Measurements from ENCODE around the gene FUNDC1. TPM values are rescaled to one million over a fixed set of nuclear protein-coding genes. Genes with fewer than 3 reads are reported as not detected.
"Not testable (repeated sequence)": the region's sequence is repeated elsewhere in the genome, so short reads cannot be mapped to it uniquely, and the experiment has no call there.

Gene FUNDC1
- polyA plus RNA-seq, 4 donors = 9.2 to 17.0 (median 13.4) TPM

DNA sequence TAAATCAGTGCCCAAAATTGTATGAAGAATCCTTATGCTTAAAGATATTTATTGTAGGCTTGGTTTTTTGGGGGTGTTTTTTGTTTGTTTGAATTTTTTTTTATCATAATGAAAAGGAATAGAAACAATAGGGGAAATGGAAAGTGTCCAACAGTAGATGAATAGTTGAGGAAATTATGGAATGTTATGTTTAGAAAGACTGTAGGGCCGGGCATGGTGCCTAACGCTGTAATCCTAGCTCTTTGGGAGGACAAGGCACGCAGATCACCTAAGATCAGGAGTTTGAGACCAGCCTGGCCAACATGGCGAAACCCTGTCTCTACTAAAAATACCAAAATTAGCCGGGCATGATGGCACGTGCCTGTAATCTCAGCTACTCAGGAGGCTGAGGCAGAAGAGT is 19.2 kb upstream of the FUNDC1 start:
- 68 to 87% (median 83%) methylated on average over 5 to 6 of the region's 6 CpGs for WGBS, 3 donors

DNA sequence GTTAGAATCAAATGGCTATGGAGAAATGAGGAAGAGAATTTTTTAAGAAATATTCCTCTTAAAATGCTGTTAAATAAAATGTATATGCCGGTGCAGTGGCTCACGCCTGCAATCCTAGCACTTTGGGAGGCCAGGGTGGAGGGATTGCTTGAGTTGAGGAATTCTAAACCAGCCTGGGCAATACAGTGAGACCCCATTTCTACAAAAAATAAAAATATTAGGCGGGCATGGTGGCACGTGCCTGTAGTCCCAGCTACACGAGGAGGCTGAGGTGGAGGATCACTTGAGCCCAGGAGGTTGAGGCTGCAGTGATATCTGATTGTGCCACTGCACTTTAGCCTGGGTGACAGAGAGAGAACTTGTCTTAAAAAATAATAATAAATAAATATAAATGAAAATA is 7.9 kb upstream of the FUNDC1 start:
- Histone ChIP-seq H3K4me1 (ENCODE audit: control insufficient read depth in 3 of 3, insufficient read depth in 2 of 3, low read depth in 1 of 3, low read length in 2 of 3) (no peaks in the 10 kb centered on the region), H3K27ac (ENCODE audit: low read depth in 1 of 3, low read length in 2 of 3) (no peak overlapping the region), H3K9me3 (ENCODE audit: control insufficient read depth in 2 of 2, insufficient read depth in 1 of 2, low read depth in 1 of 2, low read length in 1 of 2) (no peaks in the 10 kb centered on the region), H3K36me3 (ENCODE audit: control insufficient read depth in 3 of 3, insufficient read depth in 2 of 3, low read depth in 1 of 3, low read length in 3 of 3) (no peaks in the 10 kb centered on the region), H3K27me3 (ENCODE audit: control insufficient read depth in 3 of 3, insufficient read depth in 3 of 3, low read length in 3 of 3) (no peaks in the 10 kb centered on the region), H3K4me3 (ENCODE audit: low read depth in 1 of 3, low read length in 3 of 3) (no peak overlapping the region)
- 90 to 95% (median 90%) methylated on average over 5 of the region's 5 CpGs for WGBS, 3 donors
- DNase-seq (no peak), FAIRE-seq (no peak)

More for the DNA sequence above, 19.2 kb upstream of the FUNDC1 start:
- not testable (repeated sequence) for H3K27ac ChIP-seq (ENCODE audit: low read depth in 1 of 3, low read length in 2 of 3); DNase-seq; H3K27me3 ChIP-seq (ENCODE audit: control insufficient read depth in 3 of 3, insufficient read depth in 3 of 3, low read length in 3 of 3); FAIRE-seq; H3K36me3 ChIP-seq (ENCODE audit: control insufficient read depth in 3 of 3, insufficient read depth in 2 of 3, low read depth in 1 of 3, low read length in 3 of 3); H3K4me1 ChIP-seq (ENCODE audit: control insufficient read depth in 3 of 3, insufficient read depth in 2 of 3, low read depth in 1 of 3, low read length in 2 of 3); H3K9me3 ChIP-seq (ENCODE audit: control insufficient read depth in 2 of 2, insufficient read depth in 1 of 2, low read depth in 1 of 2, low read length in 1 of 2); H3K4me3 ChIP-seq (ENCODE audit: low read depth in 1 of 3, low read length in 3 of 3)

DNA sequence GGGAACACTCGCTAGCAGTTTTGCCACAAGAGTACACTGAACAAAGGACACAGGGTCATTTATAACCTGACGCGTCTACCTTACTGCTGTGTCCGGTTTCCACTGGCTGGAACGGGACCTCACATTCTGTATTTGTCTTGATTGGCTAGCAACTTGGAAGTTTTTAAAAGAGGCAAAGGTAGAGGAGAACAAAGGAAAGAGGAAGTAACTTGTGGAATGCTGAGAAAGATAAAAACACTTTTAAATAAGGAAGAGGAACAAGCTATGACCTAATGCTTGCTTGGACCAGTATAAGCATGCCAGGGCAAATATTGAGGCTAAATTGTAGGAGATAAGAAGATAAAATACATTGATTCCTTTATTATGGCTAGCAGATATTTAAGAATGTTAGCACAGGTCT is 2.8 kb upstream of the FUNDC1 start:
- H3K4me1 ChIP-seq (ENCODE audit: control insufficient read depth in 3 of 3, insufficient read depth in 2 of 3, low read depth in 1 of 3, low read length in 2 of 3); H3K4me3 ChIP-seq (ENCODE audit: low read depth in 1 of 3, low read length in 3 of 3); H3K27me3 ChIP-seq (ENCODE audit: control insufficient read depth in 3 of 3, insufficient read depth in 3 of 3, low read length in 3 of 3); H3K27ac ChIP-seq (ENCODE audit: low read depth in 1 of 3, low read length in 2 of 3); H3K9me3 ChIP-seq (ENCODE audit: control insufficient read depth in 2 of 2, insufficient read depth in 1 of 2, low read depth in 1 of 2, low read length in 1 of 2); FAIRE-seq; H3K36me3 ChIP-seq (ENCODE audit: control insufficient read depth in 3 of 3, insufficient read depth in 2 of 3, low read depth in 1 of 3, low read length in 3 of 3): not testable (repeated sequence)
- DNase-seq = peak; percentile 2 to 5
- WGBS, 3 donors = 19 to 38% (median 36%) methylated on average over 5 of the region's 5 CpGs

DNA sequence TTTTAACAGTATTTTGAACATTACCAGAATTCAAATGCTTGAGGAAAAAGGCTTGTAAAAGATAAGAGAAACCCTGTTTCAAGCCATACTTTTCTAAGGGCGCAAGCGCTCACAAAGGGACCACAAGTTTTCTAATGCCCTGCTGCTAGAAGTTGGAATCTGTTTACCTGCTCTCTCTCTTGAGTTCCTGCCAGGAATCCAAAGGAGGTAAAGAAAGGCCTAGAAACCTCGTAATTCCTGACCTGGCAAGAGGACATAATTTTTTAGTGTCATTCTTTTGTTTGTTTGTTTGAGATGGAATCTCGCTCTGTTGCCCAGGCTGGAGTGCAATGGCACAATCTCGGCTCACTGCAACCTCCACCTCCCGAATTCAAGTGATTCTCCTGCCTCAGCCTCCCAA is 1.4 kb upstream of the FUNDC1 start:
- H3K4me3 ChIP-seq (ENCODE audit: low read depth in 1 of 3, low read length in 3 of 3) = no peak overlapping the region
- no peaks in the 10 kb centered on the region for H3K36me3 ChIP-seq (ENCODE audit: control insufficient read depth in 3 of 3, insufficient read depth in 2 of 3, low read depth in 1 of 3, low read length in 3 of 3)
- H3K27ac ChIP-seq (ENCODE audit: low read depth in 1 of 3, low read length in 2 of 3) = no peak overlapping the region
- DNase-seq (no peak), FAIRE-seq (no peak)
- 92 to 96% (median 93%) methylated on average over 6 of the region's 6 CpGs for WGBS, 3 donors
- no peaks in the 10 kb centered on the region for H3K9me3 ChIP-seq (ENCODE audit: control insufficient read depth in 2 of 2, insufficient read depth in 1 of 2, low read depth in 1 of 2, low read length in 1 of 2)
- H3K4me1 ChIP-seq (ENCODE audit: control insufficient read depth in 3 of 3, insufficient read depth in 2 of 3, low read depth in 1 of 3, low read length in 2 of 3) = no peaks in the 10 kb centered on the region
- H3K27me3 ChIP-seq (ENCODE audit: control insufficient read depth in 3 of 3, insufficient read depth in 3 of 3, low read length in 3 of 3) = no peaks in the 10 kb centered on the region

DNA sequence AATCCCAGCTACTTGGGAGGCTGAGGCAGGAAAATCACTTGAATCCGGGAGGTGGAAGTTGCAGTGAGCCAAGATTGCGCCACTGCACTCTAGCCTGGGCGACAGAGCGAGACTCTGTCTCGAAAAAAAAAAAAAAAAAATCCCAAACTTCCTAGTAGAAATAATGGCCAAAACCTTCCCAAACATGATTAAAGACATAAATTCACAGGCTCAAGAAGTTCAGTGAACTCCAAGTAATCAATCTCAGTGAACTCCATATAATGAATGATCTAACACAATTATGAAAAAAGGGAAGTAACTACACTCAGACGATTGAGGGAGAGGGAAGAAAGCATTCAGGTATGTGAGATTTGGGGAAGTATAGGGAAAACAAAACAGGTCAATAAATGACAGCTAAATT is 6.5 kb downstream of the FUNDC1 start:
- H3K4me1 ChIP-seq (ENCODE audit: control insufficient read depth in 3 of 3, insufficient read depth in 2 of 3, low read depth in 1 of 3, low read length in 2 of 3) = no peaks in the 10 kb centered on the region
- H3K27ac ChIP-seq (ENCODE audit: low read depth in 1 of 3, low read length in 2 of 3) = no peak overlapping the region
- no peak overlapping the region for H3K4me3 ChIP-seq (ENCODE audit: low read depth in 1 of 3, low read length in 3 of 3)
- H3K9me3 ChIP-seq (ENCODE audit: control insufficient read depth in 2 of 2, insufficient read depth in 1 of 2, low read depth in 1 of 2, low read length in 1 of 2) = no peaks in the 10 kb centered on the region
- DNase-seq (no peak), FAIRE-seq (no peak)
- 79 to 95% (median 87%) methylated on average over 6 of the region's 6 CpGs for WGBS, 3 donors
- H3K27me3 ChIP-seq (ENCODE audit: control insufficient read depth in 3 of 3, insufficient read depth in 3 of 3, low read length in 3 of 3) = no peaks in the 10 kb centered on the region
- peaks cover 0 to 2% (median 0%) of the 10 kb centered on the region in 3 donors for H3K36me3 ChIP-seq (ENCODE audit: control insufficient read depth in 3 of 3, insufficient read depth in 2 of 3, low read depth in 1 of 3, low read length in 3 of 3)

DNA sequence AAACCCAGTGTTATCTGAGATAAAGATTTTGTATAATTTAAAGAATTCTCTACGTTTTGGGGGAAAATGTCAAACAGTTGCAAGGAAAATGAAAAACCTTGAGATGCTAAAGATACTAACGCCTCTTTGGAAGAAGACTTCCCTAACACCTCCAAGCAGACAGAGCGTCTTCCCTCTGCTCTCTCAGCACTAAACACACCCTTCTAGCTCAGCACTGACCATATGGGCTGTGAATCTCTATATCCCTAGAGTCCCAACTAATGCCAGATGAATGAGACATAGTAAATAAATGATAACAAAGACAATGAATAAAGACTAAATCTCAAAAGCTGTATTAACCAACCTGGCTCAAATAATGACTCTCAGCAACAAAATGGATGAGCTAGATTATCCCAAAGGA is 13.3 kb downstream of the FUNDC1 start:
- WGBS, 3 donors = 85 to 95% (median 90%) methylated on average over 3 of the region's 3 CpGs

DNA sequence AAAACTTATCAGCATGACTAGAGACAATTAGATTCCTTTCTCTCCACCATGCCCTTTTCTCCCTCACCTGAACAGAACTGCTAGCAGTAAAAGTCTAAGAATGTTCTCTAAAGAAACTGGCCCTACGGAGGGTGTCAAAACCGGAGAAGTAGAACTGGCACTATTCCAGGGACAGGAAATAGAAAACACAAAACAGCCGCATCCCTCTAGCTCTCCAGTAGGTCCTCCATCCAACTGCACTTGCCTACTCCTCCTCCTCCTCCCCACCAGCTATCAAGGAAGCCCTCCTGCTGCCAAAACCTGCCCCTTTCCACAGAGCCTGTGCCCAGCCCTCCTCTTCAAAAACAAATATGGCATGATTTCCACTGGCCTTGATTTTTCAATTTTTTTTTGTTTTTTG is 28.4 kb downstream of the FUNDC1 start:
- no peak for FAIRE-seq
- WGBS, 3 donors = 43 to 81% (median 70%) methylated on average over 3 of the region's 3 CpGs
- Histone ChIP-seq H3K9me3 (ENCODE audit: control insufficient read depth in 2 of 2, insufficient read depth in 1 of 2, low read depth in 1 of 2, low read length in 1 of 2) (no peaks in the 10 kb centered on the region), H3K27ac (ENCODE audit: low read depth in 1 of 3, low read length in 2 of 3) (no peak overlapping the region), H3K4me3 (ENCODE audit: low read depth in 1 of 3, low read length in 3 of 3) (no peak overlapping the region), H3K36me3 (ENCODE audit: control insufficient read depth in 3 of 3, insufficient read depth in 2 of 3, low read depth in 1 of 3, low read length in 3 of 3) (no peaks in the 10 kb centered on the region), H3K27me3 (ENCODE audit: control insufficient read depth in 3 of 3, insufficient read depth in 3 of 3, low read length in 3 of 3) (no peaks in the 10 kb centered on the region), H3K4me1 (ENCODE audit: control insufficient read depth in 3 of 3, insufficient read depth in 2 of 3, low read depth in 1 of 3, low read length in 2 of 3) (no peaks in the 10 kb centered on the region)
- DNase-seq = no peak

More for the DNA sequence above, 13.3 kb downstream of the FUNDC1 start:
- no peaks in the 10 kb centered on the region for H3K27me3 ChIP-seq (ENCODE audit: control insufficient read depth in 3 of 3, insufficient read depth in 3 of 3, low read length in 3 of 3)
- no peaks in the 10 kb centered on the region for H3K9me3 ChIP-seq (ENCODE audit: control insufficient read depth in 2 of 2, insufficient read depth in 1 of 2, low read depth in 1 of 2, low read length in 1 of 2)
- FAIRE-seq (no peak), DNase-seq (no peak)
- H3K36me3 ChIP-seq (ENCODE audit: control insufficient read depth in 3 of 3, insufficient read depth in 2 of 3, low read depth in 1 of 3, low read length in 3 of 3) = peaks cover 0 to 3% (median 0%) of the 10 kb centered on the region in 3 donors
- H3K4me3 ChIP-seq (ENCODE audit: low read depth in 1 of 3, low read length in 3 of 3) = no peak overlapping the region
- no peak overlapping the region for H3K27ac ChIP-seq (ENCODE audit: low read depth in 1 of 3, low read length in 2 of 3)
- H3K4me1 ChIP-seq (ENCODE audit: control insufficient read depth in 3 of 3, insufficient read depth in 2 of 3, low read depth in 1 of 3, low read length in 2 of 3) = no peaks in the 10 kb centered on the region

DNA sequence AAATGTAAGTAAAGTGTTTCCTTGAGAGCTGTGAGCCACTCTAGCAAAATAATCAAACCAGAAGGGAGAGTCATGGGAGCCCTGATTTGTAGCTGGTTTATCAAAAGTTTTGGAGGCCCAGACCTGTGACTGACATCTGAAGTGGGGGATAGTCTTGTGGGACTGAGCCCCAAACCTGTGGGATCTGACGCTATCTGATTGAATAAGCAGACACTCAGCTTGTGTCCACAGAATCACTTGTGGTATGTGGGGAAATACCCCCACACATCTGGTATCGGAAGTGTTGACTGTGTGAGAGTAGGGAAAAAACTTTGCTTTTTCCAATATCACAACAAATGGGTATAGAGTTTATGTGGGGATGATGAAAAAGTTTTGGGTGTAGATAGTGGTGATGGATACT is 35.4 kb downstream of the FUNDC1 start:
- no peaks in the 10 kb centered on the region for H3K27me3 ChIP-seq (ENCODE audit: control insufficient read depth in 3 of 3, insufficient read depth in 3 of 3, low read length in 3 of 3)
- no peaks in the 10 kb centered on the region for H3K36me3 ChIP-seq (ENCODE audit: control insufficient read depth in 3 of 3, insufficient read depth in 2 of 3, low read depth in 1 of 3, low read length in 3 of 3)
- no peak overlapping the region for H3K27ac ChIP-seq (ENCODE audit: low read depth in 1 of 3, low read length in 2 of 3)
- H3K4me3 ChIP-seq (ENCODE audit: low read depth in 1 of 3, low read length in 3 of 3) = no peak overlapping the region
- FAIRE-seq (no peak), DNase-seq (no peak)
- no peaks in the 10 kb centered on the region for H3K4me1 ChIP-seq (ENCODE audit: control insufficient read depth in 3 of 3, insufficient read depth in 2 of 3, low read depth in 1 of 3, low read length in 2 of 3)
- H3K9me3 ChIP-seq (ENCODE audit: control insufficient read depth in 2 of 2, insufficient read depth in 1 of 2, low read depth in 1 of 2, low read length in 1 of 2) = peaks cover 0 to 2% of the 10 kb centered on the region in 2 donors
- WGBS, 3 donors = 78 to 95% (median 81%) methylated on average over 2 of the region's 2 CpGs

DNA sequence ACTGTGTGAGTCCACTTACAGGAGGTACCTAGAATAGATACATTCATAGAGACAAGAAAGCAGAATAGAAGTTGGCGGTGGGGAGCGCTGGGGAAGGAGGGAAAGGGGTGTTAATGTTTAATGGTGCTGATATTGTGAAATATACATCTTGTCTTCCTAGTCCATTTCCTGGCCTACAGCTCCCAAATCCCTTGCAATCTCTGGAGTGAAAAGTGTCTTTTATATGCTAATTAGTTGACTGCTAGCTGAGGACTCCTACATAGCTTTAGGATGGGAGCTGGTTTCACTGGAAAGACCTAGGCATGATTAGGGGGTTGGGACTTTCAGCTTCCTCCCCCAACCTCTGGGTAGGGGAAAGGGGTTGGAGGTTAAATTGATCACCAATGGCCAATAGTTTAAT is 36.0 kb downstream of the FUNDC1 start:
- DNase-seq = no peak
- 79 to 97% (median 83%) methylated on average over 2 of the region's 2 CpGs for WGBS, 3 donors
- no peak for FAIRE-seq

More for the DNA sequence above, 36.0 kb downstream of the FUNDC1 start:
- Histone ChIP-seq H3K4me1 (ENCODE audit: control insufficient read depth in 3 of 3, insufficient read depth in 2 of 3, low read depth in 1 of 3, low read length in 2 of 3) (no peaks in the 10 kb centered on the region), H3K36me3 (ENCODE audit: control insufficient read depth in 3 of 3, insufficient read depth in 2 of 3, low read depth in 1 of 3, low read length in 3 of 3) (no peaks in the 10 kb centered on the region), H3K9me3 (ENCODE audit: control insufficient read depth in 2 of 2, insufficient read depth in 1 of 2, low read depth in 1 of 2, low read length in 1 of 2) (peaks cover 0 to 2% of the 10 kb centered on the region in 2 donors), H3K4me3 (ENCODE audit: low read depth in 1 of 3, low read length in 3 of 3) (no peak overlapping the region), H3K27ac (ENCODE audit: low read depth in 1 of 3, low read length in 2 of 3) (no peak overlapping the region), H3K27me3 (ENCODE audit: control insufficient read depth in 3 of 3, insufficient read depth in 3 of 3, low read length in 3 of 3) (no peaks in the 10 kb centered on the region)

All from small intestine (tissue), 7 donors.